ENCODE data around the gene DPYSL4.

The DPYSL4 gene

DNA sequence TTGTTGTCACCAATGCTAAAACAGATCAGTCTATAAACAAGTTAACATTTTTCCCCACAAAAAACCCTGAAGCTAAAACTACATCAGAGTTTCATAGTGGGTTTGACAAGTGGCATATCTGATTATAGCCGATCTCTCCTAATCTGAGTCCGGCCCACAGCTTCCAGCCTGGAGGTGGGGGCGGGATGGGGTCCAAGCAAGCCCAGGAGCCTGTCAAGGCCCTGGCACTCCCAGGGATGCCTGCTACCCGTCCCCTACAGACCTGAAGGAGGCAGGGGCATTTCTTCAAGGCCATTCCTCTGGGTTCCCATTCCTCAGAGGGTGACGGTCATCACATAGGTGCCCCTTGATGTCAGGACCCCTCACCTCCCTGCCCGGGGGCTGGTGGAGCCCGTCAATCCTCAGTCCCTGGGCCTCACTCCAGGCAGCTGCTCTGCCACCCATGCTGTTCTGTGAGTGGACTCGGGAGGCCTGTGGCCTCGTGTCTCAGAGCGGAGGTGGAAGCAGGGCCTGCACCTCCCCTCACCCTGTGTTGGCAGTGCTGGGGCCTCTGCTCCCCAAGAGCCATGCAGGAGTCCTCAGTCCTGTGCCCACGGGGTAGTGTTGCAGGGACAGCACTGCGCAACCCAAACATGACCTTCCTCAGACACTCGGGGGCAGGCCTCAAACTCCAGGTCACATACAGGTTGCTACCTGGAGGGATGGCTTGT lies 8.8 kb downstream of the DPYSL4 start:
- Histone ChIP-seq H3K4me3 (no peak overlapping the region), H3K27ac (no peak overlapping the region)
- DNase-seq (ENCODE audit: low spot score), result no peak
- TF ChIP-seq, protein P1, sequence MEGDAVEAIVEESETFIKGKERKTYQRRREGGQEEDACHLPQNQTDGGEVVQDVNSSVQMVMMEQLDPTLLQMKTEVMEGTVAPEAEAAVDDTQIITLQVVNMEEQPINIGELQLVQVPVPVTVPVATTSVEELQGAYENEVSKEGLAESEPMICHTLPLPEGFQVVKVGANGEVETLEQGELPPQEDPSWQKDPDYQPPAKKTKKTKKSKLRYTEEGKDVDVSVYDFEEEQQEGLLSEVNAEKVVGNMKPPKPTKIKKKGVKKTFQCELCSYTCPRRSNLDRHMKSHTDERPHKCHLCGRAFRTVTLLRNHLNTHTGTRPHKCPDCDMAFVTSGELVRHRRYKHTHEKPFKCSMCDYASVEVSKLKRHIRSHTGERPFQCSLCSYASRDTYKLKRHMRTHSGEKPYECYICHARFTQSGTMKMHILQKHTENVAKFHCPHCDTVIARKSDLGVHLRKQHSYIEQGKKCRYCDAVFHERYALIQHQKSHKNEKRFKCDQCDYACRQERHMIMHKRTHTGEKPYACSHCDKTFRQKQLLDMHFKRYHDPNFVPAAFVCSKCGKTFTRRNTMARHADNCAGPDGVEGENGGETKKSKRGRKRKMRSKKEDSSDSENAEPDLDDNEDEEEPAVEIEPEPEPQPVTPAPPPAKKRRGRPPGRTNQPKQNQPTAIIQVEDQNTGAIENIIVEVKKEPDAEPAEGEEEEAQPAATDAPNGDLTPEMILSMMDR (IDR thresholded peaks at IDR 0.05), result no peak

DNA sequence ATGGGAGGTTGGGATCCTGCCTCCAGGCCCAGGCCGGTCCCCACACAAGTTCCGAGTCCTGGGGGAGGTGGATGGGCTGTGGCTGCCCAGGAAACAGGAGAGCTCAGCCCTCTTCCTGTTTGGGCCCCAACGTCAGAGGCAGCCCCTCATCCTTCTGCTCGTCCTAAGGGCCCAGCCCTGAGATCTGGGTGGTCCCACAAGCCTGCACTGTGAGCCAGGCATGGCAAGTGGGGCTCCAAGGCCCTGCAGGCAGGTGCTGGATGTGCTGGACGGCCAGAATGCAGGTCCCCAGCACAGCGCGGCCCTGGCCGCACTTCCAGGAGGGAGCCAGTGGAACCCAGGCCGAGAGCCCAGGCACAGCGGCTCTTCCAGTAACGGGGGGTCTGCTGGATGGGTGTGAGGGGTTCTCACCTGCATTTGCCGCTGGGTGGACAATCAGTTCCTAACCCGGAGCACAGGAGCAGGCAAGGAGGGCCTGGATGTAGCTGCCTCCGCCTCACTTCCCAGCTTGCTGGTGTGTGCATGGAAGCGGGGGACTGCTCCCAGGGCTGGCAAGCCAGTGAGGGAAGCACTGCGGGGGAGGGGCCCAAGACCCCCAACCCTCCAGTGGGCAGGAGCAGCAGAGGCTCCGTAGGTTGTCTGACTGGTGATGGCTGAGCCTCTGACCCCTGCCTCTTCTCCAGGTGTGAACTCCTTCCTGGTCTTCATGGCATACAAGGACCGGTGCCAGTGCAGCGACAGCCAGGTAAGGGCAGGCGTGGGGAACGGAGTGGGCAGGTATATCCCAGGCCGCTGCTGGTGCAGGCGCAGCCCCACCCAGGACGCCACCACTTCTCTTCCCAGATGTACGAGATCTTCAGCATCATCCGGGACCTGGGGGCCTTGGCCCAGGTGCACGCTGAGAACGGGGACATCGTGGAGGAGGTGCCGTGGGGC lies 9.7 kb downstream of the DPYSL4 start:
- no peak overlapping the region for H3K4me3 ChIP-seq
- TF ChIP-seq, protein P1 (IDR thresholded peaks at IDR 0.05), result no peak
- no peak overlapping the region for H3K27ac ChIP-seq
- no peak for DNase-seq (ENCODE audit: low spot score)

DNA sequence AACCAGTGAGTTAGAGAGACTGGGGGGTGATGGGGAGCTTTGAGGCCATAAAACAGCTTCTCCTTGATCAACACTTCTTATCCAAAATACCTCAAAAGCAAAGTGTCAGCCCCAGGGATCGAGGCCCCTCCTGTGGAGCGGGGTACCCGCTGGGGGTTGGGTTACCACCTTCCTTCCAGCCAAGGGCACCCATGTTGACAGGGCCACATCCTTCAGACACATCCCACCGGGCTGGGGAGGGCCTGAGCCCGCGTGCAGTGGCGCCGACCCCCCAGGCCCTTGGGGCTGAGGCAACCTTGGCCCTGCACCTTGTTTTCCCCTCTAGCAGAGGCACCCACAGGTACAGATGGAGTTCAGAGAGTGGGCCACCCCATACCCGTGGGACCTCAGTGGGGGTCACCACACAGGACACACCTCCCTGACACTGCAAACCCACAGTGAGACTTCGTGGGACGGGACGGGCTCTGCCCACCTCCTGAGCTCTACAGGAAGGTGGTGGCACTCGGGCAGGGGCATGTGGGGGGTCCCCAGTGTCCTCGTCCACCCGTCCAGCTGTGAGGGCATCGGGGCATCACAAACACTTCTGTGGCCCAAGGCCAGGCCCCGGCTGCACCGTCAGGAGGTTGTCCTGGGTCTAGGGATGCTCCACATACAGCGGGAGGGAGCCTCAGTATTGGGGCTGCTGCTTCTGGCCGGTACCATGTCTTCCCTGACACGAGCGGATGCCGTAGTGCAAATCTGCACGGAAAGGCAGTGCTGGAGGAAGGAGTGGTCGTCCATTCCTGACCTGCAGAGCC lies 10.7 kb downstream of the DPYSL4 start:
- TF ChIP-seq, protein P1 (IDR thresholded peaks at IDR 0.05), result no peak
- no peak overlapping the region for H3K27ac ChIP-seq
- DNase-seq (ENCODE audit: low spot score), result no peak

DNA sequence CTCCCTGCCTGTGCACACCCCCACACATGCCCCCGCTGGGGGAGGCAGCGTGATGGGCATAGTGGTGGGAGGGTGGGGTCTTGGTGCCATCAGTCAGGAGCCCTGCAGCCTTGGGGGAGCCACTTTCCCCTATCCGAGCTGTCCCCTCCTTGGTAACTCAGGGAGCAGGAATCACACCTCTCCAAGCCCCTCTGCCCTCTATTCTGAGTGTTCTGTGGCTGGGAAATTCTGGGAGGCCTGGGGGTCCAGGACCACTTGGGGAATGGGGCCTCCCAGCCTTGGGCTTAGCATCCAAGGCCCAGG lies 11.3 kb downstream of the DPYSL4 start:
- H3K27ac ChIP-seq, result no peak overlapping the region
- no peak overlapping the region for H3K4me3 ChIP-seq
- no peak for DNase-seq (ENCODE audit: low spot score)
- TF ChIP-seq, protein P1 (IDR thresholded peaks at IDR 0.05), result no peak

More for the DNA sequence above, 10.7 kb downstream of the DPYSL4 start:
- H3K4me3 ChIP-seq, result no peak overlapping the region

DNA sequence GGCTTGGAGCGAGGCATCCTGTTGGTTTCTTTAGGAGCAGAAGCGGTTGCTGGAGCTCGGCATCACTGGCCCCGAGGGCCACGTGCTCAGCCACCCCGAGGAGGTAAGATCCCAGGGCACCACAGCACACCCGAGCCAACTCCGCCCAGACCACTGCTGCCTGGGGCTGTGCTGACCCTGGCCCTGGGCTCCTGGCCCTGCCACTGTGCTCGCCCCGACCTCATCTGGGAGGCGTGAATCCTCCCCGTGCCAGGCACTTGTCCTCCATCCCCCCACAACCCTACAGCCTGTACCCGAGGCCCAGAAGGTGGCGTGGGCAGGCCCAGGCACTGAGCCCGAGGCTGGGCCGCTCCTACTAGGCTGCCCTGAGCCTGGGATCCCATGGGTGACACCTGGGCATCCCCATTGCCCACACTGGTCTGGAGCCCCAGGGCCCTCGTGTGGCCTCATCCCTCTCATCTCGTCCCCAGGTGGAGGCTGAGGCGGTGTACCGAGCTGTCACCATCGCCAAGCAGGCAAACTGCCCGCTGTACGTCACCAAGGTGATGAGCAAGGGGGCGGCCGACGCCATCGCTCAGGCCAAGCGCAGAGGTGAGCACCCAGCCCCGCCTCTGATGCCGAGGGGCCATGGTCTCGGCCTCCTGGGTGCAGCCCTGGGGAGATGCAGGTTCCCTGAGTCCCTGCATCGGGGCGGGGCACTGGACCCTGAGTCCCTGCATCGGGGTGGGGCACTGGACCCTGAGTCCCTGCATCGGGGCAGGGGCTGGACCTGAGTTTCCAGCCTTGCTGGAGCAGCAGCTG lies 11.8 kb downstream of the DPYSL4 start:
- TF ChIP-seq, protein P1 (IDR thresholded peaks at IDR 0.05), result no peak
- H3K4me3 ChIP-seq, result no peak overlapping the region
- H3K27ac ChIP-seq, result no peak overlapping the region
- DNase-seq (ENCODE audit: low spot score), result no peak

DNA sequence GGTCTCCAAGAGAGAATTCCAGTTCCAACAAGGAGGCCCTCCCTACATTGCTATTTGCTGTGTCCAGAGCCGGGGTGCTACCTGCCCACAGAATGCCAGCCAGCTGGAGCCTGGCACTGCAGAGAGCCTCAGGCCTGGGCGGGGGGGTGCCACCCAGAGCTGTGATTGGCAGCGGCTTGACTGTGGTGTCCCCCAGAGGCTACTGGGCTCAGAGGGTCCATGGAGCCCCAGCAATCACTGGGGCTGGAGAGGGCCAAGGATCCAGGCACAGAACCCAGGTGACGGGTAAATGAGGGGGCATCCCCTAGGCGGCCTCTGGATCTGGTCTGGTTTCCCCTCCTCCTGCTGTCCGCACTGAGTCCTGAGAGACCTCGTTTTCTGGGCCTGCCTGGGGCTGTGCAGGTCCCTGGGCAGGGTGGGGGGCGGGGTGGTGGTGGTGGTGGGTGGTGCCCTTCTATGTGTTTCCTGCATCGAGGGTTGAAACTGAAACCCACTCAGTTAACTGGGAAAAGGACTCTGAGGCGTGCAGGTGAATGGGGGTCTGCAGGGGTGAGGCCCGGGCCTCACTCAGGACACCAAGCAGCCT lies 12.6 kb downstream of the DPYSL4 start:
- Histone ChIP-seq H3K27ac (no peak overlapping the region), H3K4me3 (no peak overlapping the region)
- no peak for DNase-seq (ENCODE audit: low spot score)
- TF ChIP-seq, protein P1 (IDR thresholded peaks at IDR 0.05), result no peak
